Gastrocnemius medialis (tissue), 4 donors: ENCODE results near the gene HELZ2. TPM values are rescaled to one million over a fixed set of nuclear protein-coding genes. Genes with fewer than 3 reads are reported as not detected.

ENCODE experiments used
- ATAC-seq, 2 donors: fragments of 150-250 bp; one replicate each; pipeline ENCODE4 v1.9.1; 2016
- DNase-seq, 2 donors: peaks; one replicate each; pipeline ENCODE4 v3.0.0-alpha.2; 2019
- H3K27ac ChIP-seq, 4 donors: fragments of 200-600 bp; sonication (generic); 1 replicate in 1 of 4; 2 replicates in 3 of 4; pipeline ENCODE4 v1.5.1; 2016 to 2018; ENCODE audit warnings: mild to moderate bottlenecking in 2 of 4, moderate library complexity in 1 of 4
- H3K27me3 ChIP-seq, 3 donors: fragments of 200-600 bp; sonication (generic) in 2 of 3; 1 replicate in 1 of 3; 2 replicates in 2 of 3; pipeline versions ENCODE4 v1.5.1 to v1.6.0; 2016 to 2019; ENCODE audit warnings: mild to moderate bottlenecking in 1 of 3, moderate library complexity in 1 of 3
- H3K36me3 ChIP-seq, 2 donors: fragments of 200-600 bp; sonication (generic) in 1 of 2; one replicate each; pipeline ENCODE4 v1.5.1; 2017 to 2018
- H3K4me1 ChIP-seq, 2 donors: fragments of 200-600 bp; sonication (generic) in 1 of 2; one replicate each; pipeline ENCODE4 v1.5.1; 2016 to 2017; ENCODE audit warnings: mild to moderate bottlenecking in 2 of 2
- H3K4me3 ChIP-seq, 4 donors: fragments of 200-600 bp; sonication (generic) in 3 of 4; 1 replicate in 1 of 4; 2 replicates in 3 of 4; pipeline ENCODE4 v1.5.1; 2016 to 2019; ENCODE audit warnings: mild to moderate bottlenecking in 2 of 4
- H3K9me3 ChIP-seq, 3 donors: fragments of 200-600 bp; sonication (generic) in 2 of 3; 1 replicate in 1 of 3; 2 replicates in 2 of 3; pipeline ENCODE4 v1.5.1; 2016 to 2019
- CTCF ChIP-seq, 5 experiments: fragments of 450-650 bp in 3 of 5; fragments of 200-600 bp in 2 of 5; sonication (generic) in 2 of 5; IDR thresholded peaks in 4 of 5; conservative IDR thresholded peaks in 1 of 5; 1 replicate in 4 of 5; 2 replicates in 1 of 5; pipeline ENCODE4 v1.5.1; 2016 to 2019; ENCODE audit warnings: antibody characterized with exemption in 5 of 5, mild to moderate bottlenecking in 3 of 5, moderate library complexity in 3 of 5
- POLR2A ChIP-seq, 2 donors: fragments of 450-650 bp; IDR thresholded peaks; one replicate each; pipeline ENCODE4 v1.6.1; 2017; ENCODE audit warnings: antibody characterized with exemption in 2 of 2, mild to moderate bottlenecking in 2 of 2, moderate library complexity in 2 of 2
- in situ Hi-C, 4 donors: fragments of 200-750 bp; cut with MboI; loops; one replicate each; pipeline versions ENCODE4 v1.15.0 to v1.8.0; 2017; ENCODE audit warnings: low sequenced_read_pairs in 4 of 4
- intact Hi-C: fragments of 100-400 bp; cut with DNase I; formaldehyde crosslinking; loops from one replicate; pipeline ENCODE4 v1.15.1; 2023; ENCODE audit warnings: low total_unique reads
- total RNA-seq, 4 donors: library from RNA; depleted of rRNA; stranded (reverse); fragments of >200 nt; gene quantifications; one replicate each; pipeline versions ENCODE4 v1.1.0 to v1.2.3, GENCODE V29; 2016

Gene HELZ2
- total RNA-seq, 4 donors from 2014 or later, result 1.7 to 6.2 (median 3.6) TPM

DNA sequence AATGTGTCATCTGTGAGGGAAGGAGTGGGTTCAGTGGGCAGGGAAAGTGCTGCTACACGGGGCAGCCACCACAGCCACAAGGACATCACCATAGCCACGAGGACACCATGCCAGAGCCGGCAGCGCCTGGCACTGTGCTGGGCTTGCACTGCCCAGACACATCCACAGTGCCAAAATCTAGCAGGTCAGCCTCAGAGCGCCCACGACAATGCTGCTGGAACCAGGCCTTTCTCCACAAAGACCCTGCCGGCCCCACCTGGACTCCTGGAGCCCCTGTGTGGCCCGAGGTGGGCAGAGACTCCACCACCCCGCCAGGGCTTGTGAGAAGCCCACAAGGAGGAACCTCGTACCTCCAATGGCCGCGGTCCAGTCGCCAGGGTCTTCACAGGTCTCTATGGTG is 18.6 kb upstream of the HELZ2 start:
- in situ Hi-C loops, result no loop called here
- DNase-seq, result no peak
- Histone ChIP-seq H3K27ac (no peak overlapping the region), H3K4me1 (no peaks in the 10 kb centered on the region), H3K27me3 (no peaks in the 10 kb centered on the region), H3K4me3 (no peak overlapping the region), H3K36me3 (peaks cover 0 to 75% of the 10 kb centered on the region in 2 donors), H3K9me3 (no peaks in the 10 kb centered on the region)
- no peak for ATAC-seq
- intact Hi-C loops, result no loop called here
- no peak for TF ChIP-seq CTCF (IDR thresholded peaks at IDR 0.05 in 4 of 5, conservative IDR thresholded peaks at IDR 0.05 in 1 of 5)
- no peak for TF ChIP-seq POLR2A (IDR thresholded peaks at IDR 0.05)

DNA sequence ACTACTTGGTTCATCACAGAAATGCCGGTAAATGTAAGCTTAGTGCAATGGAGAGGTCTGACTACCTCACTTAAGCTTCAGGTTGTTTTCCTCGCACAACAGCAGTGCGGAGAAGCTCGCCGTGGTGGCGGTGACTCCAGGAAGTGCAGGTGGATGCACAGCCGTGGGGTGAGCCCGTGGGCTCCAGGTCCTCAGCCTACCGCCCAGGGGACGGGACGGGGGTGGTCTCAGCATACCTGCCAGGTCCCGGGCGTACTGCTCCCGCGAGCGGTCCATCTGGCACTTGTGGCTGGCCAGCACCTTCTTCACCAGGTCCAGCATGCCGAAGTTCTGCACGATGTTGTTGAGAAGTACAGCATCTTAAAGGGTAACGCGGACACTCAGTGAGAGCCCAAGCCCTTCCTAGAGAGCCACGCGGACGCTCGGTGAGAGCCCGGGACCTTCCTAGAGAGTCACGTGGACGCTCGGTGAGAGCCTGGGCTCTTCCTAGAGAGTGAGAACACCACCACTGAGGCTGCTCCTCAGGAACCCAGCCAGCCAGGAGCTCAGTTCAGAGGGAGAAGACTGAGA is 17.8 kb upstream of the HELZ2 start:
- no peak for ATAC-seq
- no peak for TF ChIP-seq POLR2A (IDR thresholded peaks at IDR 0.05)
- Histone ChIP-seq H3K4me1 (no peaks in the 10 kb centered on the region), H3K27me3 (no peaks in the 10 kb centered on the region), H3K9me3 (no peaks in the 10 kb centered on the region), H3K36me3 (peaks cover 0 to 73% of the 10 kb centered on the region in 2 donors), H3K27ac (no peak overlapping the region), H3K4me3 (no peak overlapping the region)
- in situ Hi-C loops, result no loop called here
- intact Hi-C loops, result no loop called here
- DNase-seq, result no peak

DNA sequence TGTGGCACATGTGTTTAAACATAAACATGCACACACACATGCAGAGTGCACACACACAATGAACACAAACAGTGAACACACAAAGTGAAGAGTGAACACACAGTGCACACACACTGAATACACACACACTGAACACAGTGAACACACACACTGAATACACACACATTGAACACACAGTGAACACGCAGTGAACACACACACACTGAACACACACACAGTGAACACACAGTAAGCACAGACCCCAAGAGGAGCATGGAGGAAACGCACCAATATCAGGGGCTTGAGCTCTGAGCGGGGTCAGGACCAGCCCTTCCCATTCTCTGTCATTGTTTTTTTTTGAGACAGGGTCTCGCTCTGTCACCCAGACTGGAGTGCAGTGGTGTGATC is 17.1 kb upstream of the HELZ2 start:
- Histone ChIP-seq H3K4me1 (peaks cover 0 to 6% of the 10 kb centered on the region in 2 donors), H3K36me3 (peaks cover 0 to 70% of the 10 kb centered on the region in 2 donors), H3K27me3 (no peaks in the 10 kb centered on the region), H3K9me3 (no peaks in the 10 kb centered on the region), H3K4me3 (no peak overlapping the region), H3K27ac (no peak overlapping the region)
- no peak for TF ChIP-seq CTCF (IDR thresholded peaks at IDR 0.05 in 4 of 5, conservative IDR thresholded peaks at IDR 0.05 in 1 of 5)
- no peak for TF ChIP-seq POLR2A (IDR thresholded peaks at IDR 0.05)
- intact Hi-C loops (no loop called here), in situ Hi-C loops (no loop called here)
- DNase-seq (no peak), ATAC-seq (no peak)

DNA sequence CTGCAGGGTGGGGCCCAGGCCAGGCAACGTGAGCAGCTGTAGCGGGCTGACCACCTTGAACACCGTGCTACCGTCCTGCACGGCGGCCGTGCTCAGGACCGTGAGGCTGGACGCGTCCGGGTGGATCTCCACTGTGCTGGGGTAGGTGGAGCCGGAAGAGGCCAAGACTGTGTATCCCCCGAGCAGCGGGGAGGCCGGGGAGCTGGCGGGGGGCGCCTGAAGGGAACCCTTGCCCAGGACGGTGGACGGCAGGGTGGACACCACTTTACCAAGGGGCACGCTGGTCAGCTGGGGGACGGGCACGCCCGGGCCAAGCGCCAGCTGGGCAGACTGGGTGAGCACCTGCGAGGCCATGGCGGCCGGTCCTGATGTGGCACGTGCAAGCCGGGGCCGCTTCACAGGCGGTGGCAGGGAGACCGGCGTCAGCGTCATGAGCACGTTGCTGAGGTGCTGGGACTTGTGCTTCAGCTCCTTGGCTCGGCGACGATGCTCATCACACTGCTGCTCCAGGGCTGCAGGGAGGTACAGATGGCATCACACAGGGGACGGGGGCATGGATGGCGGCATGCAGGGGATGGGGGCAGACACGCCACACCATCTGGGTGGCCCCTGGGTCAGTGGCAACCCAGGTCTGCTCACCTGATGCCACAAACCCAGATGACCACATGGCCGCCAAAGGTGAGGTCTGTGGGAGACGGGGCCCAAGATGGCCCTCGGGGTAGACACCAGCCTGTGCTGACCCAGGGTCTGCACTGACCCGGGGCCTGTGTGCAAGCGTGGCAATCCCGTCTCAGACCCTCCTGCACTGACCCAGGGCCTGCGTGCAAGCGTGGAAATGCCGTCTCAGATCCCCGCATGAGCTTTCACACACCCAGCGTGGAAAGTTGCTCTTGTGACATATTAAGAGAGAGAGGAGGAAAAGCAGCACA is 16.4 kb upstream of the HELZ2 start:
- DNase-seq, result no peak
- H3K36me3 ChIP-seq, result peaks cover 0 to 63% of the 10 kb centered on the region in 2 donors

More for the DNA sequence above, 16.4 kb upstream of the HELZ2 start:
- H3K9me3 ChIP-seq, result no peaks in the 10 kb centered on the region
- H3K27ac ChIP-seq, result no peak overlapping the region
- peaks cover 0 to 6% of the 10 kb centered on the region in 2 donors for H3K4me1 ChIP-seq
- ATAC-seq, result no peak
- in situ Hi-C loops (no loop called here), intact Hi-C loops (no loop called here)
- H3K27me3 ChIP-seq, result no peaks in the 10 kb centered on the region
- H3K4me3 ChIP-seq, result no peak overlapping the region
- no peak for TF ChIP-seq POLR2A (IDR thresholded peaks at IDR 0.05)
- no peak for TF ChIP-seq CTCF (IDR thresholded peaks at IDR 0.05 in 4 of 5, conservative IDR thresholded peaks at IDR 0.05 in 1 of 5)
